Kidney glomerular epithelial cell (primary cell): ENCODE measurements around the gene DNM3.

Experiments used
- DNase-seq: peaks from one replicate; lab custom pipeline; 2025; lab: John Stamatoyannopoulos, UW

DNM3 gene

GRCh38 chr1:171817511-171818265 is 23.6 kb upstream of the DNM3 start:
- DNase-seq: peak; percentile 75

GRCh38 chr1:171819946-171820345 is 21.4 kb upstream of the DNM3 start:
- no peak for DNase-seq

- no peak for DNase-seq
These were observed 14.3 kb upstream of the DNM3 start for GRCh38 chr1:171826973-171827372.

GRCh38 chr1:171828794-171829193 is 12.5 kb upstream of the DNM3 start:
- no peak for DNase-seq

GRCh38 chr1:171833091-171833825 is 8.0 kb upstream of the DNM3 start:
- DNase-seq: no peak

GRCh38 chr1:171834821-171835220 is 6.5 kb upstream of the DNM3 start:
- DNase-seq: no peak

GRCh38 chr1:171835891-171836290 is 5.4 kb upstream of the DNM3 start:
- DNase-seq: no peak

GRCh38 chr1:171841931-171842761 is 848 bp downstream of the DNM3 start:
- DNase-seq: peak; percentile 22

GRCh38 chr1:171844381-171844780 is 3.1 kb downstream of the DNM3 start:
- no peak for DNase-seq

- no peak for DNase-seq
These were observed 4.7 kb downstream of the DNM3 start for GRCh38 chr1:171845998-171846397.

GRCh38 chr1:171849245-171849898 is 8.1 kb downstream of the DNM3 start:
- no peak for DNase-seq

- peak; percentile 65 for DNase-seq
These were observed 9.5 kb downstream of the DNM3 start for GRCh38 chr1:171850651-171851350.

- peak; percentile 40 for DNase-seq
These were observed 11.0 kb downstream of the DNM3 start for GRCh38 chr1:171852272-171852671.

- no peak for DNase-seq
These were observed 14.1 kb downstream of the DNM3 start for GRCh38 chr1:171855381-171855780.

GRCh38 chr1:171858696-171859095 is 17.4 kb downstream of the DNM3 start:
- DNase-seq: no peak

GRCh38 chr1:171860696-171861095 is 19.4 kb downstream of the DNM3 start:
- no peak for DNase-seq

- DNase-seq: no peak
These were observed 22.2 kb downstream of the DNM3 start for GRCh38 chr1:171863531-171863930.

GRCh38 chr1:171864308-171864707 is 23.0 kb downstream of the DNM3 start:
- no peak for DNase-seq

GRCh38 chr1:171865106-171865505 is 23.8 kb downstream of the DNM3 start:
- no peak for DNase-seq

- peak; percentile 82 for DNase-seq
These were observed 25.9 kb downstream of the DNM3 start for GRCh38 chr1:171867236-171867635.

- DNase-seq: peak; percentile 87
These were observed 27.0 kb downstream of the DNM3 start for GRCh38 chr1:171868217-171868803.
